OCI-LY3 (cell line): ENCODE results near the gene KRT79.

ENCODE experiments used
- H2AFZ ChIP-seq: fragments of 200-600, 300-600 bp; shearing (Covaris generic); 2 replicates; pipeline ENCODE4 v1.6.0; 2014; ENCODE audit warnings: antibody characterized with exemption, low read depth, low read length
- H3K27ac ChIP-seq: fragments of 200-600, 300-600 bp; sonication (generic); 2 replicates; pipeline ENCODE4 v1.5.1; 2014; ENCODE audit warnings: mild to moderate bottlenecking, low read length, moderate library complexity, mixed read lengths
- H3K27me3 ChIP-seq: fragments of 200-600, 300-600 bp; sonication (generic); 2 replicates; pipeline ENCODE4 v1.6.1; 2014; ENCODE audit warnings: low read depth, low read length, mixed read lengths
- H3K36me3 ChIP-seq: fragments of 200-600, 300-600 bp; sonication (generic); replicated peaks from 2 replicates; pipeline ENCODE3; 2014; ENCODE audit warnings: low read depth, low read length, mixed read lengths
- H3K4me1 ChIP-seq: fragments of 300-600, 200-600 bp; sonication (generic); 2 replicates; pipeline ENCODE4 v1.6.1; 2014; ENCODE audit warnings: low read length, mixed read lengths
- H3K4me2 ChIP-seq: fragments of 200-600, 300-600 bp; sonication (generic); 2 replicates; pipeline ENCODE4 v1.6.1; 2014; ENCODE audit warnings: low read length, mixed read lengths
- H3K4me3 ChIP-seq: fragments of 300-600, 200-600 bp; sonication (generic); 2 replicates; pipeline ENCODE4 v1.5.1; 2014; ENCODE audit warnings: antibody characterized with exemption, mild to moderate bottlenecking, low read length, moderate library complexity
- H3K79me2 ChIP-seq: fragments of 300-600, 200-600 bp; shearing (Covaris generic); 2 replicates; pipeline ENCODE4 v1.6.1; 2014; ENCODE audit warnings: mild to moderate bottlenecking, low read length, mixed read lengths
- H3K9ac ChIP-seq: fragments of 300-600, 200-600 bp; shearing (Covaris generic); 2 replicates; pipeline ENCODE4 v1.6.0; 2014; ENCODE audit warnings: mild to moderate bottlenecking, low read length, moderate library complexity
- H3K9me3 ChIP-seq: fragments of 200-600, 300-600 bp; shearing (Covaris generic); 2 replicates; pipeline ENCODE4 v1.6.1; 2014; ENCODE audit warnings: low read length, mixed read lengths; ENCODE audit not compliant: insufficient read depth
- H4K20me1 ChIP-seq: fragments of 200-600, 300-600 bp; sonication (generic); 2 replicates; pipeline ENCODE4 v1.6.1; 2016; ENCODE audit warnings: low read length, mixed read lengths; ENCODE audit not compliant: insufficient read depth
- CTCF ChIP-seq: fragments of 200-600, 300-600 bp; sonication (generic); IDR thresholded peaks from 2 replicates; pipeline ENCODE4 v1.5.1; 2014; ENCODE audit warnings: antibody characterized with exemption, low read length, low read depth
- EZH2phosphoT487 ChIP-seq: fragments of 200-600 bp; shearing (Covaris generic); IDR thresholded peaks from 2 replicates; pipeline ENCODE4 v1.6.1; 2018; ENCODE audit warnings: antibody characterized with exemption, mixed run types, low read depth

KRT79 gene

GRCh38 chr12:52870361-52871290 is 36.5 kb upstream of the KRT79 start:
- no peaks in the 10 kb centered on the region for H3K36me3 ChIP-seq
- TF ChIP-seq EZH2phosphoT487: no peak
- peak; percentile 95 for TF ChIP-seq CTCF
- peak overlapping the region; percentile 79 for H3K4me2 ChIP-seq
- no peaks in the 10 kb centered on the region for H3K79me2 ChIP-seq
- H3K4me3 ChIP-seq: peak overlapping the region; percentile 64
- H2AFZ ChIP-seq: no peak overlapping the region
- H3K4me1 ChIP-seq: peaks cover 12% of the 10 kb centered on the region
- no peak overlapping the region for H3K9ac ChIP-seq
- no peaks in the 10 kb centered on the region for H4K20me1 ChIP-seq
- H3K27me3 ChIP-seq: peaks cover 8% of the 10 kb centered on the region
- no peak overlapping the region for H3K27ac ChIP-seq
- no peaks in the 10 kb centered on the region for H3K9me3 ChIP-seq

GRCh38 chr12:52867642-52868041 is 33.5 kb upstream of the KRT79 start:
- peak overlapping the region; percentile 46; the same call in 1 of the 2 replicates for H2AFZ ChIP-seq
- no peaks in the 10 kb centered on the region for H3K79me2 ChIP-seq
- H3K4me1 ChIP-seq: peaks cover 8% of the 10 kb centered on the region
- no peak overlapping the region for H3K27ac ChIP-seq
- no peak overlapping the region for H3K9ac ChIP-seq
- H3K27me3 ChIP-seq: 0 out of 2 replicates have a peak, but pooled peaks cover 3% of the 10 kb centered on the region
- H3K4me2 ChIP-seq: no peak overlapping the region
- no peak for TF ChIP-seq CTCF
- no peak for TF ChIP-seq EZH2phosphoT487
- H3K4me3 ChIP-seq: no peak overlapping the region
- no peaks in the 10 kb centered on the region for H3K9me3 ChIP-seq
- no peaks in the 10 kb centered on the region for H3K36me3 ChIP-seq
- no peaks in the 10 kb centered on the region for H4K20me1 ChIP-seq

GRCh38 chr12:52867152-52867551 is 33.0 kb upstream of the KRT79 start:
- no peak overlapping the region for H3K27ac ChIP-seq
- no peaks in the 10 kb centered on the region for H3K9me3 ChIP-seq
- H3K9ac ChIP-seq: no peak overlapping the region
- no peak overlapping the region for H3K4me2 ChIP-seq
- H3K36me3 ChIP-seq: no peaks in the 10 kb centered on the region
- no peaks in the 10 kb centered on the region for H3K79me2 ChIP-seq
- H3K4me3 ChIP-seq: no peak overlapping the region
- TF ChIP-seq EZH2phosphoT487 (no peak), CTCF (no peak)
- no peaks in the 10 kb centered on the region for H4K20me1 ChIP-seq
- H3K27me3 ChIP-seq: no peaks in the 10 kb centered on the region
- H3K4me1 ChIP-seq: peaks cover 8% of the 10 kb centered on the region
- no peak overlapping the region for H2AFZ ChIP-seq

DNA sequence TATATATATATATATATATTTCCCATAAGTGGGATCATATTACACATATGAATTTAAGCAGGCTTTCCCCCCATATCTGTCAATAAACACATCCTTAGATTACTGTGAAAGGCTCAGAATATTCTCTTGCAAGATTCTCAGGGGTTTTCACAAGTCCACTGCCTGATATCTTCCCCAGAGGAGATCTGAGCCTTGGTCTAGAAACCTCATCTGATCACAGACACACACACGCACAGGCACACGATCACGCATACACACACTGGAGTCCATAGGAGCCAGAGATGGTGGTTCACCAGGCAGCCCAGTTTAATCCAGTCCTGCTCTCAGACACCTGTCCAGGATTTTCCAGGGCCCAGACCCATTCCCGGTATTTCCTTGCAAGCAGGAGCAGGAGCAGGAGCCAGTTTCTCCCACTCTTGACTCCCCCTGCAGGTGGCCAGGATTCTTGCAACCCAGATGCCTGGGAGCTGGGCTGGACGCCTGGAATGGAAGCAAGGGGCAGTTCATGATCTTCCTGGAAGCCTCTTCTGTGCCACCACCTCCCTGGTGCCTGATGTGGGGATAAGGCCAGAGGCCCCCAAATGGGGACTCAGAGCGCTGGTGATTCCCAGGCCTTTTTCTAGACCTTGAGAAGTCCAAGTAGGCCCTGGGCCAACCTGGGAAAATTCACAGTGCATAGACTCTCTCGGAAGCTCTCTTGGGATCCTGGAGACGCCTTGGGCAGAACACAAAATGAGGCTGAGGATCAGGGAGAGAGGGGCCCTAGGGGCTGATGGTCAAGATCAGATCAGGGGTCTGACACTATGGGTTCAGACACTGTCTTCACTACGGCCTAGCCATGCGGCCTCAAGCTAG is 31.2 kb upstream of the KRT79 start:
- H3K36me3 ChIP-seq: no peaks in the 10 kb centered on the region
- H4K20me1 ChIP-seq: no peaks in the 10 kb centered on the region
- no peak overlapping the region for H3K27ac ChIP-seq
- no peak overlapping the region for H2AFZ ChIP-seq
- H3K4me1 ChIP-seq: peaks cover 5% of the 10 kb centered on the region
- no peak overlapping the region for H3K4me3 ChIP-seq
- no peaks in the 10 kb centered on the region for H3K9me3 ChIP-seq
- H3K27me3 ChIP-seq: 0 out of 2 replicates have a peak, but pooled peaks cover 2% of the 10 kb centered on the region
- no peaks in the 10 kb centered on the region for H3K79me2 ChIP-seq
- H3K4me2 ChIP-seq: no peak overlapping the region
- TF ChIP-seq CTCF (peak; percentile 62), EZH2phosphoT487 (no peak)
- H3K9ac ChIP-seq: no peak overlapping the region
